HG02973 (cell line): ENCODE results near the gene GID4.

Experiments used
- ATAC-seq: cut with Tn5 transposase; IDR thresholded peaks from one replicate; pipeline ENCODE4 v1.9.1; 2021; ENCODE audit warnings: moderate library complexity; ENCODE audit not compliant: unreplicated experiment

Gene GID4

GRCh38 chr17:18099516-18099915 lies 60.3 kb downstream of the GID4 start:
- no peak for ATAC-seq

DNA sequence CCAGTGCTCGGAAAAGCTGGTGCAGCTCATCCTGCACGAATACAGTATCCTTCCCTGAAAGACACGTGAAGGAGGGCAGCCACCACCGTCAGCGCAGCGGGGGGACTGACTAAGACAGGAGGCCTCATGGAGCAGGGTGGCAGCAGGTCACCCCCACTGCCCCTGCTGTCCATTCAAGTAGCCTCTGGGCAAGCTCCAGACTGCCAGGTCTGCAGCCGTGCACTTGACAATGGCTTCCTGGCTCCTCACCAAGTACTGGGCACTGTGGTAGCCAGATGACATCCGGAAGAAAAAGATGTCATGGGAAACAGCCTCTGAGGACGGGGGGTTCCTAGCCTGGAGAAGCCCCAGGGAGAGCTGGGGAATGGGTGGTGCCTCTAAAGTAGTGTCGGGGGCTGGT lies 61.4 kb downstream of the GID4 start:
- ATAC-seq: no peak

DNA sequence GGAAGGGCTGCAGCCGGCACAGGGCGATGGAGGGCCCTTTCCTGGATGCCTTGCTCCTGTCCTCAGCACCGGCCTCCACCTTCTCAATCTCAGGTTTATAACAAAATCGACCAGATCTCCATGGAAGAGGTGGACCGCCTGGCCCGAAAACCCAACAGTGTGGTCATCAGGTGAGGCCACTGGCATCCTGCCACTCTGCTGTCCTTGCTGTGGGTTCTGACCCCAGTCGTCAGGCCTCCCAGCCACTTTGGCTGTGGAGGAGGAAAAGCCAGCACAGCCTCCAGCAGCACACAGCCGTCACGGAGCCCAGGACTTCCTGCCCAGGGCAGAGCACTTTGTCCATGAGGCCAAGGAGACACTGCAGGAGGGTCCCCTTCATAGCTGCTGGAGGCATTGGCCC lies 62.6 kb downstream of the GID4 start:
- ATAC-seq: no peak

DNA sequence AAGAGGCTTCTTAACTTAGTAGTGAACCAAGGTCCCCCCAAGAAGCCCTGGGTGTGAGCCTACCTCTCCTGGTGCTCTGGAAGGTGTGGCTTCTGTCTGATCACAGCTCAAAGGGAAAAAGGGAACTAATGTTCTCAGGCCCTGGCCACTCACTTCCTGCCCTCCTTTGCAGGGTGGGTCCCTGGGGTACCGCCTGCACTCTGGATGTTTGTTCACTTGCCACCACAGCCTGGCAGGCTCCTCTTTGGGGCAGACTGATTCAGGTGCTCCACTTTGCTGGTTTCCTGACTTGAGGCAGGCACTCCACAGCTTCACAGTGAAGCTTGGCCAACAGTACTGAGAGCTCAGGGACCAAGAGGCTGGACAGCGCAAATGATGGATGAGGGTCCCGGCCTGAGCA lies 63.4 kb downstream of the GID4 start:
- no peak for ATAC-seq

GRCh38 chr17:18105027-18105426 lies 65.8 kb downstream of the GID4 start:
- ATAC-seq: no peak

DNA sequence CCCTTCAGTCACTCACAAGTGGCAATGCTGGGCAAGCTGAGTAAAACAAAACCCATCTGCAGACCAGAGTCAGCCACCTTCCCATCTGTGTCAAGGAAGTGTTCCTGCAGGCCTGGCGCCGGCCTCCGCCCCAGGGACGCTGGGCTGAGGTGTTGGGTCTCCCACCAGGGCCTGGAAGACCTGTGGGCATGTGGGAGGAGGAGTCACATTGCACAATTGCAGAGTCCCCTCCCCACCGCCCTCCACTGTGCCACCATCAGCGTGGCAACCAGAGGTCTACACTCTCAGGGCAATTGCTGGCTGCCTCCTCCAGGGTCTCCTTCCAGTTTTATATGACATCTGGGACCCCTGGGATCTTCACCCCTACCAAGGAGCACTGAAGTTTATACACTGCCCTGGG lies 66.4 kb downstream of the GID4 start:
- no peak for ATAC-seq

DNA sequence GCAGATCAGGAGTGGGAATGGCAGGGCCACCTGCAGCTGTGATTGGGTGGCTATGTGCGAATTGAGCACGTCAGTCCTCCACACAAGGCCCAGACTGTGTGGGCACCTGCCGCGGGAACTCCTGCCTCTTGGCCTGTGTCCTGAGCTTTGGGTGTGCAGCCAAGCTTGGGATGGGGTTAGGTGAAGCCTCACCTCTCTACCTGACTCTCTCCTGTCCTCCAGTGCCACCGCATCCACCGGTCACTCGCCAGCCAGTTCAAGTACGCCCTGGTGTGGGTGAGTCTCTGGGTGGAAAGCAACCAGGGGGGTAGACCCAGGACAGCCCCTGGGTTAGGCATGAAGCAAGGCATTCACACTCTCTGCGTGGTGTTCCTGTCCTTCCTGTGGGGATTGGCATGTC lies 67.0 kb downstream of the GID4 start:
- no peak for ATAC-seq

DNA sequence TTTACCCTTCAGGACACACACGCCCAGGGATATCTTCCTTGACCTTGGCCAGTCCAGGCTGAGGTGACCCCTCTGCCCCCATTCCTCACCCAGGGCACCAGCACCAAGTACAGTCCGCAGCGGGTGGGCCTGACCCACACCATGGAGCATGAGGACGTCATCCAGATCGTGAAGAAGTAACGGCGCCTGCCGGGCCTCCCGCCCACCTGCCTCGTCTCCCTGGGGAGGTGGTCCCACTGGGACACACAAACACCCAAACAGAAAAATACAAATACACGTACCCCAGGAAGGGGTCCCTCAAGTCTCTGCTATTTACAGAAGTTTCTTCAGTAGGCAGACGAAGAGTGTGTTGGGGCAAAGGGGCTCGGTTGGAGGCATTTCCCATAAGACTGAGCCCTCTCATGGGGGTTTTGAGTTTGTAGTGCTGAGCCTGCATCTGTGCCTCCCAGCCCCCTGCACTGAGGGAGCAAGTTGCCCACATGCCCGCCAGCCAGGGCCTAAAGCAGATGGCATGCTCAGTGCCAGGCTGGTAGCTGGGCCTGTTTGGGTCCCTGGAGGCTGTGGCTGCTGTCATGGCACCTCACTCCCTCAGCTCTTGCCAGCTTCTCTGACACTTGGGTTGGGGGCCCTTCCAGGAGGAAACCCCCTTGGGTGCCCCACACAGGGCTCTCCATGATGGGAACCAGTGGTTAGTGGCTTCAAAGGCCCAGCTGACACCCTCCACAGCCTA lies 68.0 kb downstream of the GID4 start:
- no peak for ATAC-seq

DNA sequence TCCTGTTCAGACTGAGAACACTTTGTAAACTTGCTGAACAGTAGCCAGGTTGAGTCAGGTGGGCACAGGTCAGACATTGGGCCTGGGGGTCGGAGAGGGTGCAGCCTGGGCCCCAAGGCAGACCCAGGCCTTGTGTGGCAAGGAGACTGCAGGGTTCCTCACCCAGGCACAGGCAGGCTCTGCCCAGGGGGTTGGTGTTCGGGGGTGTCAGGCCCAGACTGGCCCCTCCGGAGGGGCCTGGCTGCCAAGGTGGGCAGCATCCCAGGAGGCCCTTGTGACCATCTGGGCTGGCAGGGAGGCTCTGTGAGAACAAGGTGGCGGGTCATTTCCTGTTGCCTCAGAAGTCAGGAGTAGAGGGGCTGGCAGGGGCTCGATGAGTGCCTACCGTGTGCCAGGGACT lies 68.8 kb downstream of the GID4 start:
- ATAC-seq: no peak

GRCh38 chr17:18108401-18109312 lies 69.4 kb downstream of the GID4 start, which contains the start of gene MYO15A:
Gene MYO15A, plus strand, starts transcription at chr17:18108756. Its CDS starts 10,045 bp downstream, at chr17:18118801.
- no peak for ATAC-seq

DNA sequence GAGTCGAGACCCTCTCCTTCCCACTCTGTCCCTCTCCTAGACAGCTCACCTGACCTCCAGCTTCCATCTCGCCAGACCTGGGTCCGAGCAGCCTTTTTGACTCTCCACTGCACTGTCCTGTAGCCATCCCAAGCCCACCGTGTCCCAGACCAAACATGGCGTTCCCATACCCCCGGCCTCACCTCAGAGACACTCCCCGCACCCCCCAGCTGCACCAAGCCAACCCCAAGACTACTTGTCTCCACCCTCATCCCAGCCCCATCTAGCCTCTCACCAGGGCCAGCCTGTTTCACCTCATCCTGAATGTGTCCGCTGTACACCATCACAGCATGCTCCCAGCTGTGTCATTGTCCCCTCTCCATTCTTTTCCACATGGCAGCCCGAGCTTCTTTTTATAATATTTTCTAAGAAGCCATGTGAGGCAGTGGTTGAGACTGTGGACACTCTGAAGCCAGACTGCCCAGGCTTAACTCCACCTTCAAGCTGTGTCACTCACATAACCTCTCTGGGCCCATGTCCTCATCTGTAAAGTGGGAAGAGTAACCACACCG lies 70.8 kb downstream of the GID4 start:
- no peak for ATAC-seq

DNA sequence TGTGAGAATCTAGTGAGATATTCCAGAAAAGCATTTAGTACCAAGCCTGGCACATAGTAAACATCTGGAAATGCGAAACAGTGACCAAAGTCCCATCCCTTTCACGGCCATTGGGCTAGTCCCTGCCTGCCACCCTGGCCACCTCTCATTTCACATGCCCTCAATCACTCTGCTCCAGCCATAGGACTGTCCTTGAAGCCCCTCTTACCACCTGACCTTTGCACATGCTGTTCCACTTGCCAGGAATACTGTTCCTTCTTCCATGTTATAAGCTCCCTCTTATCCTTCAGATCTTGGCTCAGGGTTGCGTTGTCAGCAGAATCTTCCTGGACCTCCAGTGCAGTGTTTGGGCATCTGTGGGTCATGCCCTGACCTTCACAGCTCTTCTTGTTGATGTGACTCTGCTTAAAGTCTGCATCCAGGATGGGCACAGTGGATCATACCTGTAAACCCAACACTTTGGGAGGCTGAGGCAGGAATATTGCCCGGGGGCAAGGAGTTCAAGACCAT lies 71.5 kb downstream of the GID4 start:
- ATAC-seq: no peak

- no peak for ATAC-seq
Observed at GRCh38 chr17:18111330-18111971, 72.2 kb downstream of the GID4 start.

- no peak for ATAC-seq
Observed at GRCh38 chr17:18115517-18115916, 76.3 kb downstream of the GID4 start.

DNA sequence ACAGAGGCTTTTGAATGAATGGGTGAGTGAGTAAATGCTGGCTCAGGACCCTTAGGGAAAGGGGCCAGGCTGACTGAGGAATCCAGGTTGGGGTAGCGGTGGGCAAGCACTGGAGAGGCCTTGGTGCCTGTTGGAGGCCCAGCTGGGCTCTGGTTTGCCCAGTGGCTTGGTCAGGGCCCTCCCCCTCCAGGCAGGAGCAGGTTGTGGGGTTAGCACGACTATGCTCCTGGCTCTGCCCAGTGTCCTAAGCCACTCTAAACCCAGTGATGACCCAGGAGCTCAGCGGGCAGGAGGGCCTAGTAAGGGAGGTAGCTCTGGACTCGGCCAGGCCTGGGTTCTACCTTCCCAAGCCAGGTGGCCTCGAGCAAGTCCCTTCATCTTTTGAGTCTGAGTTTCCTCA lies 76.9 kb downstream of the GID4 start:
- ATAC-seq: no peak

DNA sequence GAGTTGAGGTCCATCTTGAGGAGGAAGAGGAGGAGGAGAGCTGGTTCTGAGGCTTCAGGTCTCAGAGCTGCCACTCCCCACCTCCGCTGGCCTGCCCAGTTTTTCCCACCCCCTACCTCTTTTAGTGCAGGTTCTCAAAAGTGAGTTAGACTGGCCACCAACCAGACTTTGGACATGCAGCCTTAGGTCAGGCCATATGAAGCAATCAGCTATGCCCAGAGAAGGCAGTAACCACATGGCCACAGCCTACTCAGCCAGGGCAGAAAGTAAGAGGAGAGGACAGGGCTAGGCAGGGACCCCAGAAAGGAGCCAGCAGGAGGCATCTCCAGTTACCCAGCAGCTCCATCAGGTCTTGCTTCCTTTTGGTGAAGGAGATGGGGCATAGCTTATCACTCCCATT lies 78.3 kb downstream of the GID4 start:
- no peak for ATAC-seq
